ENCODE results near the gene GBA3. TPM values are rescaled to one million over a fixed set of nuclear protein-coding genes. Genes with fewer than 3 reads are reported as not detected.

Gene GBA3
- total RNA-seq, 1 donor from 2014 or later: 1.0 TPM

- ATAC-seq: no peak
These were observed 39.0 kb upstream of the GBA3 start for GRCh38 chr4:22653752-22654151.

GRCh38 chr4:22661443-22661842, 31.3 kb upstream of the GBA3 start:
- H3K27me3 ChIP-seq (ENCODE audit: low read depth): no peaks in the 10 kb centered on the region
- no peak overlapping the region for H3K27ac ChIP-seq
- no peaks in the 10 kb centered on the region for H3K4me1 ChIP-seq
- no peaks in the 10 kb centered on the region for H3K9me3 ChIP-seq
- no peak overlapping the region for H3K4me3 ChIP-seq
- intact Hi-C loops (cut with DNase I): no loop called here
- H3K36me3 ChIP-seq: no peaks in the 10 kb centered on the region
- no peak for ATAC-seq
- no peak for DNase-seq
- no peak for TF ChIP-seq CTCF (IDR thresholded peaks at IDR 0.05)

More at GRCh38 chr4:22653752-22654151, 39.0 kb upstream of the GBA3 start:
- intact Hi-C loops (cut with DNase I): no loop called here
- Histone ChIP-seq H3K36me3 (no peaks in the 10 kb centered on the region), H3K27me3 (ENCODE audit: low read depth) (no peaks in the 10 kb centered on the region), H3K4me3 (no peak overlapping the region), H3K4me1 (no peaks in the 10 kb centered on the region), H3K27ac (no peak overlapping the region), H3K9me3 (no peaks in the 10 kb centered on the region)
- no peak for DNase-seq
- no peak for TF ChIP-seq CTCF (IDR thresholded peaks at IDR 0.05)

DNA sequence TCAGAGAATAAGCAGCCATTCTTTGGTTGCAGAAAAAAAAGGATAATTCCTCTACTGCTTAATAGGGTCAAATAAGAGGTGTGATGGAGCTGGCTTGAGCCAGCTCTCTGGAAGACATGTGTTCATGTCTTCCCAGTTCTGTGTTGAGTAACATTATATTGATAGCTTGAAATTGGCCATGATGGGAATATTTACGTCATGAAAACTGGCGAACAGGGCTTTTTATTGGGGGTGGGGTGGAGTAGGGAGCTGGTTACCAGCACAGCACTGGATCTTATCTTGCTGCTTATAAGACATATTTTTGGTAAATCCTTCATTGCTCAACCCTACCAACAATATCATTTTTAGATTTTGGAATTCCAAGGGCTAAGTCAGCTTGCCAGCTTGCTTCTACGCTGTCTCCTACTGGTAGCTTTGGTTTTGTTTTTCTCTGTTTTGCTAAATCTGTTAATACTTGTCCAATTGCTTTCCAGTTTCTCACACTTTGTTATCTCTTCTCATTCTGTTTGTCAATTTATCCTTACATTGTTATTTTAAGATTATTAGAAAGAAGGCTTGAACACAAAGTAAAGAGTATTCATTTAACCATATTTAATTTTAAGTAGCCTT, 25.3 kb upstream of the GBA3 start:
- no peaks in the 10 kb centered on the region for H3K4me1 ChIP-seq
- intact Hi-C loops (cut with DNase I): no loop called here

DNA sequence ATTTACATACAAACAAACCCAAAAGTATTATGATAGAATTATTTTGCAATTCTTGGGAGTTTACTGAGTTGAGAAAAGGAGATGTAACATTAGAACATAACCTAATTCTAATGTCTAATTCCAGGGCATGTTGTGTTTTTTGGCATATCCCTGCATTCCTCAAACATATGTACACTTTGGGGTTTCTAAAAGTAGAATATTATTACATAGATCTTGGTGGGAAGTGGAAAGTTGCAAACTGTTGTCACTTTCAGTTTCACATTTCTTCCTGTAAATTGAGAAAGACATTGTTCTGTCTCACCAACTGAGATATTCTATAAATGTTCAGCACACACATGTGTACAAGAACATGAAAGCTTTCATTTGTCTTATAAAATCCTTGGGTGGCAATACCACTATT, 24.4 kb upstream of the GBA3 start:
- Histone ChIP-seq H3K27me3 (ENCODE audit: low read depth) (no peaks in the 10 kb centered on the region), H3K9me3 (no peaks in the 10 kb centered on the region), H3K27ac (no peak overlapping the region), H3K36me3 (no peaks in the 10 kb centered on the region), H3K4me1 (no peaks in the 10 kb centered on the region), H3K4me3 (no peak overlapping the region)
- ATAC-seq: no peak
- TF ChIP-seq CTCF (IDR thresholded peaks at IDR 0.05): no peak
- intact Hi-C loops (cut with DNase I): no loop called here
- no peak for DNase-seq

More for the DNA sequence above, 25.3 kb upstream of the GBA3 start:
- TF ChIP-seq CTCF (IDR thresholded peaks at IDR 0.05): no peak
- H3K36me3 ChIP-seq: no peaks in the 10 kb centered on the region
- no peaks in the 10 kb centered on the region for H3K27me3 ChIP-seq (ENCODE audit: low read depth)
- ATAC-seq: peak; percentile 48 to 49
- H3K4me3 ChIP-seq: no peak overlapping the region
- no peak overlapping the region for H3K27ac ChIP-seq
- DNase-seq: no peak
- H3K9me3 ChIP-seq: no peaks in the 10 kb centered on the region

DNA sequence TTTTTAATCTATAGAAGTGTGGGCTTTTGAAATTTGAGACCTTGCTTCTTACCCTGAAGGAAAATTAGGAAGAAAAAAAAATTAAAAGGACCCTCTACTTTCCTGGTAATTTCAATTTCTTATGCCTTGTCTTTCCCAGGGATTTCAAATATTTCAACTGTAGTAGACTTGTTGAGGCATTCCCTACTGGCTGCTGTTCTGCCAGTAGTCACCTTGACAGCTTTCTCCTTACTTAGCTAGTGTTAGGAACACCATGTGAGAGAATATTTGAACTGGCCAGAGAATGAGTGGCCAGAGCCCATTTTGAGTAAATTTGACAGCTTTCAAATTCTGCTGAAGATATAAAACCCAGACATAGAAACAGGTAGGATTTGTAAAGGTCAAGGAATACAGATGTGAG, 24.0 kb upstream of the GBA3 start:
- intact Hi-C loops (cut with DNase I): no loop called here
- no peak overlapping the region for H3K4me3 ChIP-seq
- H3K9me3 ChIP-seq: no peaks in the 10 kb centered on the region
- no peak overlapping the region for H3K27ac ChIP-seq
- no peak for DNase-seq
- no peaks in the 10 kb centered on the region for H3K36me3 ChIP-seq
- H3K27me3 ChIP-seq (ENCODE audit: low read depth): no peaks in the 10 kb centered on the region
- no peak for ATAC-seq
- no peak for TF ChIP-seq CTCF (IDR thresholded peaks at IDR 0.05)
- no peaks in the 10 kb centered on the region for H3K4me1 ChIP-seq
